ENCODE results near the gene NAT9. TPM values are rescaled to one million over a fixed set of nuclear protein-coding genes. Genes with fewer than 3 reads are reported as not detected.

Gene NAT9
- total and polyA plus RNA-seq, 2 of the 4 experiments (the other 2 are of a cell fraction) = 48.9 to 62.0 TPM

- Histone ChIP-seq H3K4me1 (ENCODE audit: control insufficient read depth, insufficient read depth, low read length) (peaks cover 19% of the 10 kb centered on the region; the same call in 1 of the 2 replicates), H2BK15ac (ENCODE audit: low read depth, low read length) (no peak overlapping the region), H3K9me1 (ENCODE audit: insufficient read depth, low read length) (peaks cover 6% of the 10 kb centered on the region; the same call in 1 of the 2 replicates), H2BK5ac (ENCODE audit: low read depth, low read length, poor library complexity, severe bottlenecking) (no peak overlapping the region), H2BK20ac (ENCODE audit: low read depth, low read length) (no peak overlapping the region), H3K4me2 (ENCODE audit: low read depth, low read length) (no peak overlapping the region), H4K91ac (ENCODE audit: insufficient read depth, low read depth, low read length) (no peak overlapping the region), H4K20me1 (ENCODE audit: insufficient read depth, low read length) (peaks cover 8% of the 10 kb centered on the region), H3K23ac (ENCODE audit: low read depth, low read length) (no peak overlapping the region), H3K36me3 (ENCODE audit: control insufficient read depth, insufficient read depth, low read length) (no peaks in the 10 kb centered on the region), H3K27ac (ENCODE audit: insufficient read depth, low read length) (no peak overlapping the region), H4K5ac (ENCODE audit: low read depth, low read length) (no peak overlapping the region), H3K9me3 (ENCODE audit: control insufficient read depth, insufficient read depth, low read length) (no peaks in the 10 kb centered on the region), H3K4me3 (ENCODE audit: insufficient read depth, low read depth, low read length) (no peak overlapping the region), H2BK120ac (ENCODE audit: low read depth, low read length) (no peak overlapping the region), H3K14ac (replicated peaks; ENCODE audit: low read depth, low read length) (no peak overlapping the region), H3K56ac (ENCODE audit: extremely low read depth, insufficient read depth, low read length) (no peak overlapping the region), H3K18ac (ENCODE audit: low read depth, low read length) (no peak overlapping the region), H3K27me3 (ENCODE audit: control insufficient read depth, insufficient read depth, low read length) (no peaks in the 10 kb centered on the region), H3K79me1 (ENCODE audit: low read depth in 1 of 2, low read length in 2 of 2) (peaks cover under 1 to 17% of the 10 kb centered on the region in 2 experiments), H3K4ac (ENCODE audit: low read depth, low read length) (no peak overlapping the region), H2AK9ac (replicated peaks; ENCODE audit: low read depth, low read length, poor library complexity) (no peak overlapping the region), H3K9ac (ENCODE audit: low read depth, low read length) (no peak overlapping the region), H2AFZ (replicated peaks; ENCODE audit: low read length, poor library complexity) (no peak overlapping the region), H2AK5ac (ENCODE audit: low read depth, low read length) (no peak overlapping the region), H4K8ac (ENCODE audit: low read depth in 2 of 2, low read length in 2 of 2) (no peak overlapping the region)
- TF ChIP-seq NFE2L2 (IDR thresholded peaks at IDR 0.05; ENCODE audit: low read depth, low read length) (no peak), RAD21 (IDR thresholded peaks at IDR 0.05; ENCODE audit: low read length) (no peak), POLR2A (IDR thresholded peaks at IDR 0.05; ENCODE audit: low read depth, low read length) (no peak), FOS (IDR thresholded peaks at IDR 0.05; ENCODE audit: low read depth, low read length) (no peak), RCOR1 (IDR thresholded peaks at IDR 0.05; ENCODE audit: insufficient replicate concordance, low read length) (no peak), USF2 (IDR thresholded peaks at IDR 0.05; ENCODE audit: low read depth, low read length) (no peak), BHLHE40 (IDR thresholded peaks at IDR 0.05; ENCODE audit: low read depth, low read length) (no peak), MXI1 (IDR thresholded peaks at IDR 0.05; ENCODE audit: borderline replicate concordance, low read depth, low read length) (no peak), MAZ (IDR thresholded peaks at IDR 0.05; ENCODE audit: borderline replicate concordance, low read depth, low read length) (no peak), CEBPB (IDR thresholded peaks at IDR 0.05; ENCODE audit: low read depth, low read length) (no peak)
- ChIA-PET POLR2A (ENCODE audit: unreplicated experiment) (no interaction called here), CTCF (no interaction called here)
- intact Hi-C loops (cut with micrococcal nuclease) (no loop called here), dilution Hi-C loops (cut with HindIII; ENCODE audit: low sequenced_read_pairs, unreplicated experiment) (no loop called here), in situ Hi-C loops (cut with MboI; ENCODE audit: low sequenced_read_pairs) (no loop called here)
- no peak for DNase-seq
- BruUV-seq (replicated peaks) = no TSS peak
- no peak for ATAC-seq (ENCODE audit: low read depth)
- 40% methylated on average over 1 of the region's 3 CpGs; no CpG with 5 or more reads in 1 of the 2 experiments for WGBS, 2 experiments (ENCODE audit: extremely low coverage in 2 of 2, insufficient read length in 1 of 2)
These were observed 19.3 kb downstream of the NAT9 start for GRCh38 chr17:74756891-74757290.

All from IMR-90 (cell line).